WTC11 (cell line): Measurements from ENCODE around the gene TEP1. TPM values are rescaled to one million over a fixed set of nuclear protein-coding genes. Genes with fewer than 3 reads are reported as not detected.

Source experiments
- ATAC-seq: fragments of 200-7000 bp; cut with Tn5 transposase; 2 replicates; pipeline ENCODE4 v1.10.0; 2021; ENCODE audit warnings: mild to moderate bottlenecking, moderate library complexity
- CTCF ChIA-PET: fragments of 300-600 bp; sonication (Branson Sonifier 250); formaldehyde crosslinking; loops from one replicate; lab custom pipeline; 2021; ENCODE audit warnings: antibody characterized with exemption; lab: Charles Lee
- POLR2A ChIA-PET: fragments of 350-600 bp; sonication (Branson Sonifier 250); formaldehyde crosslinking; loops from one replicate; lab custom pipeline; 2021; ENCODE audit warnings: antibody characterized with exemption; lab: Charles Lee
- DNase-seq: peaks from one replicate; pipeline ENCODE4 v3.0.0; 2021; ENCODE audit warnings: low spot score
- H3K27ac Mint-ChIP-seq: 2 replicates; pipeline ENCODE4 v1.8.0; 2021; ENCODE audit warnings: mixed read lengths
- H3K27me3 Mint-ChIP-seq: 2 replicates; pipeline ENCODE4 v1.8.0; 2021; ENCODE audit warnings: low read depth, mild to moderate bottlenecking, moderate library complexity, mixed read lengths
- H3K36me3 Mint-ChIP-seq: 2 replicates; pipeline ENCODE4 v1.8.0; 2021; ENCODE audit warnings: mixed read lengths
- H3K4me1 Mint-ChIP-seq: 2 replicates; pipeline ENCODE4 v1.8.0; 2022; ENCODE audit warnings: mixed read lengths
- H3K4me3 Mint-ChIP-seq: 2 replicates; pipeline ENCODE4 v1.8.0; 2021; ENCODE audit warnings: mild to moderate bottlenecking, moderate library complexity, mixed read lengths
- H3K9me3 Mint-ChIP-seq: 2 replicates; pipeline ENCODE4 v1.8.0; 2021; ENCODE audit warnings: mixed read lengths
- ATF3 ChIP-seq: sonication (generic); formaldehyde crosslinking; conservative IDR thresholded peaks from 2 replicates; pipeline ENCODE4 v1.8.1; 2022; ENCODE audit warnings: mild to moderate bottlenecking, missing genetic modification reagents
- E2F5 ChIP-seq: sonication (generic); formaldehyde crosslinking; IDR thresholded peaks from 2 replicates; pipeline ENCODE4 v1.8.1; 2022; ENCODE audit warnings: mild to moderate bottlenecking, moderate library complexity, missing genetic modification reagents
- FOXP4 ChIP-seq: sonication (generic); formaldehyde crosslinking; IDR thresholded peaks from 2 replicates; pipeline ENCODE4 v1.8.0; 2022; ENCODE audit warnings: mild to moderate bottlenecking, missing genetic modification reagents
- IRF2 ChIP-seq: sonication (generic); formaldehyde crosslinking; IDR thresholded peaks from 2 replicates; pipeline ENCODE4 v1.8.0; 2022; ENCODE audit warnings: low read depth, missing genetic modification reagents, borderline replicate concordance
- JAZF1 ChIP-seq: fragments of 250-450 bp; sonication (Bioruptor Pico); IDR thresholded peaks from 2 replicates; pipeline ENCODE4 v1.9.0; 2021; ENCODE audit warnings: moderate library complexity, mild to moderate bottlenecking, inconsistent platforms
- TCF7 ChIP-seq: sonication (generic); formaldehyde crosslinking; IDR thresholded peaks from 2 replicates; pipeline ENCODE4 v1.8.0; 2022; ENCODE audit warnings: mild to moderate bottlenecking, low read depth, missing genetic modification reagents, moderate library complexity
- TP53 ChIP-seq: sonication (generic); formaldehyde crosslinking; IDR thresholded peaks from 2 replicates; pipeline ENCODE4 v1.8.1; 2023; ENCODE audit warnings: mild to moderate bottlenecking, missing genetic modification reagents
- USF1 ChIP-seq: sonication (generic); formaldehyde crosslinking; IDR thresholded peaks from 2 replicates; pipeline ENCODE4 v1.8.0; 2022; ENCODE audit warnings: mild to moderate bottlenecking, missing genetic modification reagents
- ZMAT4 ChIP-seq: fragments of 250-450 bp; sonication (Bioruptor Pico); IDR thresholded peaks from 2 replicates; pipeline ENCODE4 v1.9.0; 2021; ENCODE audit warnings: mild to moderate bottlenecking
- ZNF317 ChIP-seq: sonication (generic); formaldehyde crosslinking; IDR thresholded peaks from 2 replicates; pipeline ENCODE4 v1.8.1; 2023; ENCODE audit warnings: low read depth, mild to moderate bottlenecking, moderate library complexity, missing genetic modification reagents, borderline replicate concordance
- ZNF512 ChIP-seq: sonication (generic); formaldehyde crosslinking; IDR thresholded peaks from 2 replicates; pipeline ENCODE4 v1.8.1; 2022; ENCODE audit warnings: missing genetic modification reagents, borderline replicate concordance
- total RNA-seq: library from RNA; stranded (reverse); gene quantifications from 3 replicates; pipeline ENCODE4 v1.2.3, GENCODE V29; 2021

Gene TEP1
- total RNA-seq, 1 experiment from 2014 or later: 16.0 TPM

GRCh38 chr14:20332788-20333493 lies 80.4 kb downstream of the TEP1 start, which contains the start of gene CCNB1IP1 (continued):
- TF ChIP-seq FOXP4 (CRISPR knock-in tag) (no peak), E2F5 (CRISPR knock-in tag) (no peak), ZMAT4 (CRISPR knock-in tag) (no peak), ZNF512 (CRISPR knock-in tag) (no peak), USF1 (CRISPR knock-in tag) (no peak), TCF7 (CRISPR knock-in tag) (no peak)
- TF ChIP-seq, all 79 proteins: peak for 6

- ATAC-seq: no peak
- peak overlapping the region; percentile 98 for H3K27ac Mint-ChIP-seq
- POLR2A ChIA-PET: interaction anchor here (0.6 to 2.8 kb wide), 5 partner anchors 10 to 281 kb away, joined by 3 to 46 read pairs (median 4); partner anchors contain the start of gene PARP2
Observed at GRCh38 chr14:20332431-20332787, 80.9 kb downstream of the TEP1 start.

GRCh38 chr14:20331053-20331613 lies 82.2 kb downstream of the TEP1 start:
- ATAC-seq: no peak
- Mint-ChIP-seq H3K36me3 (peaks cover 40% of the 10 kb centered on the region), H3K27me3 (no peaks in the 10 kb centered on the region), H3K27ac (peak overlapping the region; percentile 90), H3K4me1 (peaks cover 32% of the 10 kb centered on the region), H3K9me3 (no peaks in the 10 kb centered on the region), H3K4me3 (peak overlapping the region; percentile 94)
- POLR2A ChIA-PET: no interaction called here
- TF ChIP-seq ZNF317: no peak
- TF ChIP-seq ATF3 (CRISPR knock-in tag): no peak
- DNase-seq: no peak
- CTCF ChIA-PET: no interaction called here

More at GRCh38 chr14:20332431-20332787, 80.9 kb downstream of the TEP1 start:
- peak overlapping the region; percentile 94 for H3K4me3 Mint-ChIP-seq
- DNase-seq: no peak
- H3K36me3 Mint-ChIP-seq: peaks cover 27% of the 10 kb centered on the region
- no peaks in the 10 kb centered on the region for H3K27me3 Mint-ChIP-seq
- CTCF ChIA-PET: interaction anchor here (1.1 to 1.3 kb wide), 2 partner anchors 9 to 11 kb away, joined by 3 to 9 read pairs; partner anchors contain the start of gene PARP2
- TF ChIP-seq IRF2 (CRISPR knock-in tag): no peak
- H3K9me3 Mint-ChIP-seq: no peaks in the 10 kb centered on the region
- H3K4me1 Mint-ChIP-seq: peaks cover 31% of the 10 kb centered on the region

- peaks cover 53% of the 10 kb centered on the region for H3K36me3 Mint-ChIP-seq
Observed at GRCh38 chr14:20329355-20329754, 83.9 kb downstream of the TEP1 start.

More at GRCh38 chr14:20329355-20329754, 83.9 kb downstream of the TEP1 start:
- ChIA-PET CTCF (interaction anchor here (0.7 to 1.8 kb wide), 5 partner anchors 12 to 284 kb away, joined by 3 to 8 read pairs (median 4); partner anchors contain the start of gene PARP2), POLR2A (interaction anchor here (0.7 to 3.4 kb wide), 2 partner anchors 13 to 249 kb away, joined by 4 to 34 read pairs; partner anchors contain the start of gene PARP2)
- TF ChIP-seq TP53 (CRISPR knock-in tag) (no peak), JAZF1 (no peak)
- ATAC-seq (no peak), DNase-seq (no peak)
- peaks cover 32% of the 10 kb centered on the region for H3K4me1 Mint-ChIP-seq
- H3K9me3 Mint-ChIP-seq: no peaks in the 10 kb centered on the region
- no peaks in the 10 kb centered on the region for H3K27me3 Mint-ChIP-seq
- H3K27ac Mint-ChIP-seq: 0 out of 2 replicates have a peak overlapping the region, but pooled peaks have one; percentile 78
- peak overlapping the region; percentile 94; the same call in 1 of the 2 replicates for H3K4me3 Mint-ChIP-seq
